ENCODE measurements around the gene CRACR2B.

DNA sequence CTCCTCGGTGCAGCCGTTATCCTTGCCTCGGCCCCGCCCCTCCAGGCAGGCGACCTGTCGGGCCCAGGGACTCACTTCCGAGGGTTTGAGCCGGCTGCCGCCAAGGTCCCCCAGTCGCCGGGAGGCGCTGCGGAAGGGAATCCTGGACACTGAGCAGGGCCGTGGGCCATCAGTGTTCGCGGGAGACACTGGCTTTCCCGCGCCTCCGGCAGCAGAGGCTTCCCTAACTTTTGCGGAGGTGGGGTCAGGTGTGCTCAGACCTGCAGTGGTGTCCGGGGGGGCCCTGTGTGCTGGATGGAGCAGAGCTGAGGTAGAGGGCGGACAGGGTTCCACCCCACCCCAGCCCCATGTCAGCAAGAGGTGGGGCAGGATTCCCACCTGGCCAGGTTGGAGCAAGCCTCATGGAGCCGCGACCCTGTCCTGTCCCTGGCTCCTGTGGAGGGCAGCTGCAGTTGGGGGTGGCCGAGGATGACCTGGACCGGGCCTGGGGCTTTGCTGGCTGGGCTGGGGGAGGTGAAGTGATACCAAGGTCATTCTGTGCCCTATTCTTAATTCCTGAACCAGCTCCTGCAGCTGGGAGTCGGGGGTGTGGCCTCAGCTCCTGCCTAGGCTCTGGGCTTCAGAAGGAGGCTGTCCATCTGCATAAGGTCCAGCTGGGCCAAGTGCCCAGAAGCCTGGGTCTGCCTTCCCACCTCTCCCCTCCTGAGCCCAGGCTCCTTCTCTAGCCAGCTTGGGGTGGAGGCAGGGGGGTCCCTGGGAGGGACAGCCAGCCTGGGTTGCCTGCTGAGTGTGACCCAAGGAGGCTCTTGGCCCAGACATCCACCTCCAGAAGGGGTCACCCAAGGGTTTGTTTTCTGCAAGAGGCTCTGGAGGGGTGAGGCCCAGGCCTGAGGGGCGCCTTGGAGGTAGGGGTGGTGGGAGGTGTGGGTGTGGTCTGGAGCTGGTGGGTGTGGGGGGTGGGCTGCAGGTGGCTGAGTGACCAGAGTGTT, 23.4 kb downstream of the CRACR2B start:
- TF ChIP-seq, protein P1, sequence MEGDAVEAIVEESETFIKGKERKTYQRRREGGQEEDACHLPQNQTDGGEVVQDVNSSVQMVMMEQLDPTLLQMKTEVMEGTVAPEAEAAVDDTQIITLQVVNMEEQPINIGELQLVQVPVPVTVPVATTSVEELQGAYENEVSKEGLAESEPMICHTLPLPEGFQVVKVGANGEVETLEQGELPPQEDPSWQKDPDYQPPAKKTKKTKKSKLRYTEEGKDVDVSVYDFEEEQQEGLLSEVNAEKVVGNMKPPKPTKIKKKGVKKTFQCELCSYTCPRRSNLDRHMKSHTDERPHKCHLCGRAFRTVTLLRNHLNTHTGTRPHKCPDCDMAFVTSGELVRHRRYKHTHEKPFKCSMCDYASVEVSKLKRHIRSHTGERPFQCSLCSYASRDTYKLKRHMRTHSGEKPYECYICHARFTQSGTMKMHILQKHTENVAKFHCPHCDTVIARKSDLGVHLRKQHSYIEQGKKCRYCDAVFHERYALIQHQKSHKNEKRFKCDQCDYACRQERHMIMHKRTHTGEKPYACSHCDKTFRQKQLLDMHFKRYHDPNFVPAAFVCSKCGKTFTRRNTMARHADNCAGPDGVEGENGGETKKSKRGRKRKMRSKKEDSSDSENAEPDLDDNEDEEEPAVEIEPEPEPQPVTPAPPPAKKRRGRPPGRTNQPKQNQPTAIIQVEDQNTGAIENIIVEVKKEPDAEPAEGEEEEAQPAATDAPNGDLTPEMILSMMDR (IDR thresholded peaks at IDR 0.05 in 8 of 11, conservative IDR thresholded peaks at IDR 0.05 in 3 of 11) = no peak
- no peak for TF ChIP-seq POLR2A (IDR thresholded peaks at IDR 0.05)

Measured in spleen (tissue), 7 donors.